Neural crest cell (in vitro differentiated cells): ENCODE data around the gene ADAMTS15. TPM values are rescaled to one million over a fixed set of nuclear protein-coding genes. Genes with fewer than 3 reads are reported as not detected.

Source experiments
- DNase-seq: peaks from one replicate; pipeline ENCODE4 v3.0.0; 2021; ENCODE audit warnings: low read depth, mixed read lengths, low spot score
- H3K27ac Mint-ChIP-seq: one replicate; pipeline ENCODE4 v1.8.0; 2021; ENCODE audit warnings: mild to moderate bottlenecking, mixed read lengths; ENCODE audit not compliant: unreplicated experiment
- H3K27me3 Mint-ChIP-seq: 2 replicates; pipeline ENCODE4 v1.8.0; 2021; ENCODE audit warnings: low read depth, mild to moderate bottlenecking, mixed read lengths
- H3K36me3 Mint-ChIP-seq: 2 replicates; pipeline ENCODE4 v1.8.0; 2021; ENCODE audit warnings: low read depth, mild to moderate bottlenecking, mixed read lengths
- H3K4me1 Mint-ChIP-seq: 2 replicates; pipeline ENCODE4 v1.8.0; 2021; ENCODE audit warnings: mixed read lengths
- H3K4me3 Mint-ChIP-seq: one replicate; pipeline ENCODE4 v1.8.0; 2021; ENCODE audit warnings: mild to moderate bottlenecking, mixed read lengths
- H3K9me3 Mint-ChIP-seq: 2 replicates; pipeline ENCODE4 v1.8.0; 2021; ENCODE audit warnings: mixed read lengths
- total RNA-seq: library from RNA; stranded (reverse); gene quantifications from 2 replicates; pipeline ENCODE4 v1.2.1, GENCODE V29; 2021
- TF ChIP-seq, protein P1 (sequence below): fragments of 200-600 bp; sonication (generic); conservative IDR thresholded peaks from 2 replicates; pipeline ENCODE4 v1.5.0; 2021; ENCODE audit warnings: antibody characterized with exemption, mild to moderate bottlenecking

Gene ADAMTS15
- total RNA-seq, 1 donor from 2014 or later, result 7.7 TPM

DNA sequence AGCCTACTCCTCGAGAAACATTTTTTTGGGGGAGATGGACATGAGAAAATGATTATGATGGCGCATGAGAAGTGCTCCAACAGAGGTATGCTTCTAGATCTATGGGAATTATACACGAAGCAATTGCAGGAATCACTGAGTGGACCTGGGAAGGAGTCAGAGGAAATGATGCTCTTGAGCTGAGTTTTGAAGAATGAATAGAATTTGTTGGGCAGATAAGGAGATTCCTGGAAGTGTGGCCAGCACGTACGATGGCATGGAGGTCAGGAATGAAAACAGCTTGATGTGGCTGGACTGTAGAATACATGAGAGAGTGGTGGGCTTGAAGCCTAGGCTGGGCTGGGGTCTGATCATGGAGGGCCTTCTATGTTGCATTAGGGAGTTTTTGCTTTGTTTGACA is 31.7 kb downstream of the ADAMTS15 start:
- Mint-ChIP-seq H3K4me3 (no peak overlapping the region), H3K9me3 (peaks cover 5% of the 10 kb centered on the region), H3K4me1 (peaks cover 12% of the 10 kb centered on the region), H3K36me3 (peaks cover 3% of the 10 kb centered on the region), H3K27me3 (no peaks in the 10 kb centered on the region), H3K27ac (no peak overlapping the region)
- no peak for DNase-seq
- TF ChIP-seq, protein P1, sequence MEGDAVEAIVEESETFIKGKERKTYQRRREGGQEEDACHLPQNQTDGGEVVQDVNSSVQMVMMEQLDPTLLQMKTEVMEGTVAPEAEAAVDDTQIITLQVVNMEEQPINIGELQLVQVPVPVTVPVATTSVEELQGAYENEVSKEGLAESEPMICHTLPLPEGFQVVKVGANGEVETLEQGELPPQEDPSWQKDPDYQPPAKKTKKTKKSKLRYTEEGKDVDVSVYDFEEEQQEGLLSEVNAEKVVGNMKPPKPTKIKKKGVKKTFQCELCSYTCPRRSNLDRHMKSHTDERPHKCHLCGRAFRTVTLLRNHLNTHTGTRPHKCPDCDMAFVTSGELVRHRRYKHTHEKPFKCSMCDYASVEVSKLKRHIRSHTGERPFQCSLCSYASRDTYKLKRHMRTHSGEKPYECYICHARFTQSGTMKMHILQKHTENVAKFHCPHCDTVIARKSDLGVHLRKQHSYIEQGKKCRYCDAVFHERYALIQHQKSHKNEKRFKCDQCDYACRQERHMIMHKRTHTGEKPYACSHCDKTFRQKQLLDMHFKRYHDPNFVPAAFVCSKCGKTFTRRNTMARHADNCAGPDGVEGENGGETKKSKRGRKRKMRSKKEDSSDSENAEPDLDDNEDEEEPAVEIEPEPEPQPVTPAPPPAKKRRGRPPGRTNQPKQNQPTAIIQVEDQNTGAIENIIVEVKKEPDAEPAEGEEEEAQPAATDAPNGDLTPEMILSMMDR, result no peak

GRCh38 chr11:130480711-130481140 is 32.3 kb downstream of the ADAMTS15 start:
- H3K4me3 Mint-ChIP-seq, result no peak overlapping the region
- peaks cover 5% of the 10 kb centered on the region for H3K9me3 Mint-ChIP-seq
- TF ChIP-seq, protein P1, result no peak
- H3K27ac Mint-ChIP-seq, result no peak overlapping the region
- peaks cover 3% of the 10 kb centered on the region for H3K36me3 Mint-ChIP-seq
- DNase-seq, result no peak
- peaks cover 12% of the 10 kb centered on the region for H3K4me1 Mint-ChIP-seq
- H3K27me3 Mint-ChIP-seq, result no peaks in the 10 kb centered on the region

DNA sequence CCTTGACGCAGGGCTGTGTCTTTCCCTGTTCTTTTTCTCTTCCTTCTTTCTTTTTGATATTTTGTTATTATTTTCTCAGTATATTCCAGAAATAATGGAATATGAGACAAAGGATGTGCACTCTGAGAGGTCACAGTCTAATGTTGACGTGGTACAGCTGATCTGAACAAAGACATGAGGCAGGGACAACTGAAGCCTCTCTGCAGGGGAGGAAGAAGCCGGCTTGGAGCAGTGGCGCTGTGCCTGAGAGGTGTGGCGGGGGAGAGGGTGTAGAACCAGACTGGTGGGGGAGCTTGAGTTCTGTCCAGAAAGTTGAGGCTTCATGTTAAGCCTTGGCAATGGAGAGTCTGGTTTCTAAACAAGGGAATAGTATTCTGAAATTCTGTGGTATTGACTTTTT is 34.7 kb downstream of the ADAMTS15 start:
- no peak overlapping the region for H3K4me3 Mint-ChIP-seq
- H3K27me3 Mint-ChIP-seq, result no peaks in the 10 kb centered on the region
- TF ChIP-seq, protein P1, result no peak
- peaks cover 20% of the 10 kb centered on the region for H3K4me1 Mint-ChIP-seq
- no peak overlapping the region for H3K27ac Mint-ChIP-seq
- H3K36me3 Mint-ChIP-seq, result no peaks in the 10 kb centered on the region
- peaks cover 5% of the 10 kb centered on the region for H3K9me3 Mint-ChIP-seq
- no peak for DNase-seq

- TF ChIP-seq, protein P1, result no peak
- Mint-ChIP-seq H3K4me1 (peaks cover 29% of the 10 kb centered on the region), H3K36me3 (no peaks in the 10 kb centered on the region), H3K27ac (no peak overlapping the region), H3K9me3 (peaks cover 5% of the 10 kb centered on the region), H3K27me3 (no peaks in the 10 kb centered on the region), H3K4me3 (no peak overlapping the region)
- no peak for DNase-seq
These were observed 37.5 kb downstream of the ADAMTS15 start for GRCh38 chr11:130485983-130486382.

- Mint-ChIP-seq H3K9me3 (peaks cover 5% of the 10 kb centered on the region), H3K4me3 (no peak overlapping the region), H3K27me3 (no peaks in the 10 kb centered on the region), H3K36me3 (no peaks in the 10 kb centered on the region), H3K27ac (no peak overlapping the region), H3K4me1 (peaks cover 29% of the 10 kb centered on the region)
- no peak for DNase-seq
- TF ChIP-seq, protein P1, result no peak
These were observed 38.0 kb downstream of the ADAMTS15 start for GRCh38 chr11:130486391-130486836.
